CD4-positive, alpha-beta T cell treated with Interleukin-17A for 1 hour (primary cell): ENCODE data around the gene YWHAQ.
A peak's percentile ranks its signal among the peaks of the same experiment; 100 is the strongest.
"Not testable (repeated sequence)": the region's sequence is repeated elsewhere in the genome, so short reads cannot be mapped to it uniquely, and the experiment has no call there.

Experiments
- DNase-seq: peaks from one replicate; pipeline ENCODE4 v3.0.0-alpha.2; 2020

The YWHAQ gene

DNA sequence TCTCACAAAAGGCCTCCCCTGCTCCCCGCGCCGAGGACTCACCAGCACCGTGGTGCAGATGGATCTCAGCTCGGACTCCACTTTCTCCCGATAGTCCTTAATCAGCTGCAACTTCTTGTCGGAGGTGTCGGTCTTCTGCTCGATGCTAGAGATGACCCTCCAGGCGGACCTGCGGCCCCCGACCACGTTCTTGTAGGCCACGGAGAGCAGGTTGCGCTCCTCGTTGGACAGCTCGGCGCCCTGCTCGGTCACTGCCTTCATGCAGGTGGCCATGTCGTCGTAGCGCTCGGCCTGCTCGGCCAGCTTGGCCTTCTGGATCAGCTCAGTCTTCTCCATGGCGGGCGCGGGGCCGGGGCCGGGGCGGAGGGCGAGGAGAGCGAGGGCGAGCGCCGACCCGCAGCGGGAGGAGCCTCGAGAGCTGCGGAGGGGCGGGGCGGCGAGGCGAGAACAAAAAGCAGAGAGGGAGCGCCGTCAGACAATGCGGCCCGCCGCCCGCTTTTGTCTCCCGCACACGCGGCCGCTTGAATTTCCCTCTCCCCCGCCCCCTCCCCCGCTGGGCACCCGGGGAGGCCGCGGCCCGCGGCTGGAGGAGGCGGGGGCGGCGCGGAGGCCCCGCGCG is 571 bp downstream of the YWHAQ start:
- peak; percentile 80 for DNase-seq

DNA sequence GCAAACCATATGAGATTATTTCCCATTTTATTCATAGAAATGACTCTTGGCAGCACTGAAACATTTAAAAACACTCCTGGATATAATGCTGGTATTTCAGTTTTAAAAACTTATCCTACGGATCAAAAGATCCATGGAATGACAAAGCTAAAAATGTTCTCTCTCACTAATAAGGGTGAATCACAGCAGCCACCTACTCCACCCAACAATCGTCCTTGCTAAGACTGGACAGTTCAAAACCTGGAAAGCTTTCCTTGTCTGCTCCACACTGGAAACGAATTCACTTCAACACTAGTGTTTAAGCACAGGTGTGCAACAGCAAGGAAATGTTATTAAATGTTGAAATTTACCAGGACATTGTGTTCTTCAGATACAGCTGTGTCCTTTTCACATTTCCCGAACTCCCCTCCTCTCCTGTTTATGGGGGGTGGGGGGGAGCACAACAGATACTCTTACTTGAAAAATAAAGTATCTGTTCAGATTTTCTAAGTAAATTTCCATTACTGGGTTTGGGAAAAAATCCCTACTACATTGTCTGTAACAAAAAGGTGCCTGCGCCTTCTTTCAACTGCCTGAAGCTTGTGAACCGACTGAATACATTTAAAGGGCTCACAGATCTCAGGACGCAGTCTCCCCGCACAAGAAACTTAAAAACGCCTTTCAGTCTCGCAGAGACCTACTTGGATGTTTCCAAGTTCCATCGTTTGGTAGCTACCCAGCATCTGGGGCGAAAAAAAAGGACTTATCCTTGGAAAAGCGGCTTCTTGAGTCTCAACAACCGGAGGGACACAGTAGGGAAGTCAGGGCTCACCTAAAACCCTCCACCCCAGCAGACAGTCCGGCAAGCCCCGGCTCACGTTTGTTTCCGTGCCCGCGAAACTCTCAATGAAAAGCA is 1.3 kb downstream of the YWHAQ start:
- no peak for DNase-seq

DNA sequence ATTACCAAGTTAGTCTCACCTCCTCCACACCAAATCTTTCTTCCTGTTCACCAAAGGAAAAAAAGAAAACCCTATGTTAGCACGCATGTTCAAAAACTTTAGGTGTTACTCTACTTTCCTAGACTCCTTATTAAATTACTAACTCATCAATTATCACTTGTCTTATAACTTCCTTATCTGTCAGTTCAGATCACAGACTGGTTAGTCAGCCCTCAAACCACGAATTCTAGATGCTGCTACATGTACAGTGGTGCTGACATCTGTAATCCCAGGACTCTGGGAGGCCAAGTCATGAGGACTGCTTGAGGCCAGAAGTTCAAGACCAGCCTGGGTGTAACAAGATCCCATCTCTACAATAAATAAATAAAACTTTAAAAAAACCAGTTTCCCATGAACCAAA is 3.5 kb downstream of the YWHAQ start:
- DNase-seq, result peak; percentile 53

DNA sequence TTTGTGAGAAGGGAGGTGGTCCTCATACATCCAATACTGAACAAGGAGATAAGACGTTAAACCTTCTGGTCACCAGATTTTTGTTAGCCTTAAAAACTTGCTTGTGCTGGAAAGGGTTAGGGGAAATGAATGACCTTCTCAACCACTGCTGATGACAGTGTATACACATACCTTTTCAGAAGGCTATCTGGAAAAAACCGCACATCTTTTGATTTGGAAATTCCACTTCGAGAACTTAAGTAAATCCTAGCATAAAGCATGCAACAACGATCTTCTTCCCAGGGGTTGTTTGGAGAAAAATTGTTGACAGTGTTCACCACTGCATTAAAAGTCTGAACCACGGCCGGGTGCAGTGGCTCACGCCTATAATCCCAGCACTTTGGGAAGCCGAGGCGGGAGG is 7.6 kb downstream of the YWHAQ start:
- no peak for DNase-seq

- DNase-seq, result not testable (repeated sequence)
These were observed 9.1 kb downstream of the YWHAQ start for GRCh38 chr2:9621655-9622054.

DNA sequence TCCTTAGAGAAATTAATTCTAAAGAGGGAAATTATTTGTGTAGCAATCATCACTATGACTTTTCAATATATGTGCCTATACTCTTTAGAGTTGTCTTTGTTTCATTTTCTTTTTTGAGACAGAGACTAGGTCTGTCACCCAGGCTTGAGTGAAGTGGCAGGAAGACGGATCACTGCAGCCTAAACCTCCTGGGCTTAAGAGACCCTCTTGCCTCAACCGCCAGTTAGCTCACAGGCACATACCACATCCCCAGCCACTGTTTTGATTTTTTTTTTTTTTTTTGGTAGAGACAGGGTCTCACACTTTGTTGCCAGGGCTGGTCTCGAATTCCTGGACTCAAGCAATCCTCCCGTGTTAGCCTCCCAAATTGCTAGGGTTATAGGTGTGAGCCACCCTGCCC is 12.4 kb downstream of the YWHAQ start:
- peak; percentile 68 for DNase-seq

GRCh38 chr2:9617749-9618148 is 13.0 kb downstream of the YWHAQ start:
- no peak for DNase-seq

DNA sequence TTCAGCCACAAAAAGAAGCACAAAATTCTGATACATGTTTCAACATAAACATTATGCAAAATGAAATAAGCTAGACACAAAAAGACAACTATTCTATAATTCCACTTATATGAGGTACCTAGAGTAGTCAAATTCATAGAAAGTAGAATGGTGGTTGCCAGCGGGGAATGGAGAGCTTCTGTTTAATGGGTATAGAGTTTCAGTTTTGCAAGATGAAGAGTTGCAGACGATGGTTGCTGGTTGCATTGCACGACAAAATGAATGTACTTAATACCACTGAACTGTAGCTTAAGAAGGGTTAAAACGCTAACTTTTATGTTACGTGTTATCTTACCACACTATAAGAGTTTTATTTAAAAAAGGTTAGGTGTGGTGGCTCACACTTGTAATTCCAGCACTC is 13.5 kb downstream of the YWHAQ start:
- no peak for DNase-seq

DNA sequence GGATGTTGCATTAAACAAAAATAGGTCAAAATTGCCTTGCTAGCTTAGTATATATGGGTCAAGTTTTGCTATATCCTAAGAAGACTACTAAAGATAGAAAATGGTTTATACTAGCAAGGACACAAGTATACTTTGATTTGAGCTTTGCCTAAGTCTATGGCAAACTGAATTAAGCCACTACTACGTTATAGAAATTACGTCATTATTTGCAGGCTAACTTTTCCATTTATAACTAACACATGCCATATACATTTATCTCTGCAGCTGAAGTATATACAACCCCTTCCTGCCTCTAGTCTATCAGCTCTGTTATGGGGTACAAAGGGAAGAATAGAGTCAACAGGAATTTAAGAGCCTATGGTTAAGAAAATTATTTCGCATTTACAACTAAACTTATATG is 16.2 kb downstream of the YWHAQ start:
- no peak for DNase-seq

GRCh38 chr2:9613291-9613690 is 17.5 kb downstream of the YWHAQ start:
- no peak for DNase-seq

DNA sequence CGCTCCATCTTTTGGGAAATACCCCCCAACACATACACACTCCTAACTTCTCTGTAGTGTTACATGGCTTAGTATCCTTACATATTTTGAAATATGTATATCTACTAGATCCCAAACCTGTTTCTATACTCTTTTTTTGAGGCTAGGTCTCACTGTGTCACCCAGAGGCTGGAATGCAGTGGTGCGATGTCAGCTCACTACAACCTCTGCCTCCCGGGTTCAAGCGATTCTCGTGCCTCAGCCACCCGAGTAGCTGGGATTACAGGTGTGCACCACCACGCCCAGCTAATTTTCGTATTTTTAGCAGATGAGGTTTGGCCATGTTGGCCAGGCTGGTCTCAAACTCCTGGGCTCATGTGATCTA is 19.3 kb downstream of the YWHAQ start:
- not testable (repeated sequence) for DNase-seq

GRCh38 chr2:9610781-9611548 is 19.8 kb downstream of the YWHAQ start:
- DNase-seq, result no peak

DNA sequence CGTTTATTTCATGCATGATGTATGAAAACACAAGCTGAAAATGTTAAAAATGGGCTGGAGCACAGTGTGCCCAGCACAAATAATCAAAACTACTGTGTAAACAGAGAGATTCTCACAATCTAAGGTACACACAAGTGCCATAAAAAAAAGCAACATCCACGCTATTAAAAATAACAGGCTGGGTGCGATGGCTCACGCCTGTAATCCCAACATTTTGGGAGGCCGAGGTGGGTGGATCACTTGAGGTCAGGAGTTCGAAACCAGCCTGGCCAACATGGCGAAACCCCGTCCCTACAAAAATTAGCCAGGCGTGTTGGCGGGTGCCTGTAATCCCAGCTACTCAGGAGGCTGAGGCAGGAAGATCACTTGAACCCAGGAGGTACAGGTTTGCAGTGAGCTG is 22.3 kb downstream of the YWHAQ start:
- DNase-seq, result not testable (repeated sequence)

DNA sequence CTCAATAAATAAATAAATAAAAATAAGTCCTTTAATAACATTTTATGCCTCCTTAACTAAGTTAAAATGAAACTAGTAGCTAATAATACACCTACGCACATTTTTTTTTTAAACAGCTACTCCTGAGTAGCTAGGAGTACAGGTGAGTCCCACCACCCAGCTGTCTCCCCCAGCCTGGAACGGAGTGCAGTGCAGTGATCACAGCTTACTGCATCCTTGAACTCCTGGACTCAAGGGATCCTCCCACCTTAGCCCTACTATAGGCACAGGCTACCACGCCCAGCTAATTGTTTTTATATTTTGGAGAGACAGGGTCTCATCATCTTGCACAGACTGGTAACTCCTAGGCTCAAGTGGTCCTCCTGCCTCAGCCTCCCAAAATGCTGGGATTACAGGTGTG is 28.4 kb downstream of the YWHAQ start:
- DNase-seq, result no peak

GRCh38 chr2:9601397-9601796 is 29.4 kb downstream of the YWHAQ start:
- DNase-seq, result no peak

DNA sequence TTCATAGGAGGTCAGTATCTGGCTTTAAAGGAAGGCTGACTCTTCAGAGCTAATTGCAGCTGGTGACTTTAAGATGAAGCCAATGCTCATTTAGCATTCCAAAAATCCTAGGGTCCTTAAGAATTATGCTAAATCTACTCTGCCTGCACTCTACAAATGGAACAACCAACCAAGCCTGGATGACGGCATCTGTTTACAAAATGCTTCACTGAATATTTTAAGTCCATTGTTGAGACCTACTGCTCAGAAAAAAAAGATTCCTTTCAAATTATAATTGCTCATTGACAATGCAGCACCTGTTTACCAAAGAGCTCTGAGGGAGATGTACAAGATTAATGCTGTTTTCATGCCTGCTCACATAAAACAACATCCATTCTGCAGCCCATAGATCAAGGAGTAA is 31.4 kb downstream of the YWHAQ start:
- DNase-seq, result no peak

GRCh38 chr2:9596621-9597311 is 34.0 kb downstream of the YWHAQ start:
- peak; percentile 20 for DNase-seq

DNA sequence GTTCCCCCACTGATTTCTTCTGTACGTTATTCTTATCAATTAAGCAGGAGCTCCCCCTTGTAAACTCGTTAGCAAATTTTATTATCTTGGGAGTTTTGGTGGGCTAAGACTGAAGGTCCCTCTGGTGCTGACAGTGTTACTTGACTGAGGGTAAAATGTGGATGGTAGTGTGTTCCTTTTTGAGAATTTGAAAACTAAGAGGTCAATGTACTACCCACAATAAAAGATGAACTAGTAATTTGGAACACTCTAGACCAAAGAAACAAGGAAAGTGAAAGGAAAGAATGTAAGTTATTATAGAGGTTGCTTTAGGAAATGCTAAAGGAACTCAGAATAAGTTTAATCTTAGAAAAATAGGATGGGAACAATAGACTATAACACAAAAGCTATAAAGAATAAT is 35.1 kb downstream of the YWHAQ start:
- DNase-seq, result no peak

DNA sequence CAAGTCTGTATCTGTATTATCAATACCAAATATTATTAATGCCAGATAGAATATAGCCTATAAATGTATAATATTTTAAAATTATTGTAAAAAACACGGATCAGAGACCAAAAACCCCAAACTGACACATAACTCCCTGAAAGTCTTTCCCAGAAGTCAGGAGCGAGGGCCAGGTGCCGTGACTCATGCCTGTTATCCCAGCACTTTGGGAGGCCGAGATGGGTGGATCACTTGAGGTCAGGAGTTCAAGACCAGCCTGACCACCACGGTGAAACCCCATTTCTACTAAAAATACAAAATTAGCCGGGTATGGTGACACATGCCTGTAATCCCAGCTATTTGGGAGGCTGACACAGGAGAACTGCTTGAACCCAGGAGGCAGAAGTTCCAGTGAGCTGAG is 35.5 kb downstream of the YWHAQ start:
- DNase-seq, result not testable (repeated sequence)

- no peak for DNase-seq
These were observed 36.3 kb downstream of the YWHAQ start for GRCh38 chr2:9594366-9595054.

GRCh38 chr2:9593925-9594324 is 36.9 kb downstream of the YWHAQ start:
- peak; percentile 24 for DNase-seq

DNA sequence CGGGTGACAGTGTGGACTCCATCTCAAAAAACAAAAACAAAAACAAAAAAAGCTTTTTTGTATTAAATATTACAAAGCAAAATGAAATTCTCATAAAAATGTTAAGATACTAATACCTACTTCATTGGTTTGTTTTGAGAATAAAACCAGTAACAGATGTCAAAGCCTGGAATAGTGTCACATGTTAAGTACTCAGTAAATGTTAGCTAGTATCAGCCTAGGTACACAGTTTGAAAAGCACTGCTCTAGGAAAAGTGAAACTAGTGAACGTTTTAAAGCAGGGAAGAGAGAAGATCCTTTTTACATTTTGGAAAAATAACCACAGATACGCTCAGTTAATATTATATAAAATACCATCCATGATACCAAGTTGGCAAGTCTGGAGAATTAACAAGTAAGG is 38.1 kb downstream of the YWHAQ start:
- no peak for DNase-seq

GRCh38 chr2:9590641-9591040 is 40.2 kb downstream of the YWHAQ start:
- no peak for DNase-seq
